ENCODE measurements around the gene FAM98C.
A peak's percentile ranks its signal among the peaks of the same experiment; 100 is the strongest.

Gene FAM98C

GRCh38 chr19:38377052-38377451 is 25.8 kb upstream of the FAM98C start:
- no peak for DNase-seq (ENCODE audit: low read depth in 2 of 2)

- no peak for DNase-seq (ENCODE audit: low read depth in 2 of 2)
Measured at GRCh38 chr19:38378866-38379265, 24.0 kb upstream of the FAM98C start.

- DNase-seq (ENCODE audit: low read depth in 2 of 2): no peak
Measured at GRCh38 chr19:38381138-38381537, 21.8 kb upstream of the FAM98C start.

DNA sequence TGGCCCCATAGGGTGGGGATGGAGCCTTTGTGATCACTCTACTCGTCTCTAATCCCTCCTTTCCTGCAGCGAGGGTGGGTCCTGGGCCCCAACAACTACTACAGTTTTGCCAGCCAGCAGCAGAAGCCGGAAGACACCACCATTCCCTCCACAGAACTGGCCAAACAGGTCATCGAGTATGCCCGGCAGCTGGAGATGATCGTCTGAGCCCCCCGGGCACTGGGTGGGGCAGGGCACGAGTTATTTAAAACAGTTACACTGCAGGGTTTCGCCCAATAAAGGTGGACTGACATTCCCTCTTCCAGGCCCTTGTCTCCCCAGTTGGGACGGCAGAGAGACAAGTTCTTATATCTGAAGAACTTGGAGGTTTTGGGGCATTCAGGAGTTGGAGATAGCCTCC is 19.7 kb upstream of the FAM98C start:
- DNase-seq (ENCODE audit: low read depth in 2 of 2): no peak

DNA sequence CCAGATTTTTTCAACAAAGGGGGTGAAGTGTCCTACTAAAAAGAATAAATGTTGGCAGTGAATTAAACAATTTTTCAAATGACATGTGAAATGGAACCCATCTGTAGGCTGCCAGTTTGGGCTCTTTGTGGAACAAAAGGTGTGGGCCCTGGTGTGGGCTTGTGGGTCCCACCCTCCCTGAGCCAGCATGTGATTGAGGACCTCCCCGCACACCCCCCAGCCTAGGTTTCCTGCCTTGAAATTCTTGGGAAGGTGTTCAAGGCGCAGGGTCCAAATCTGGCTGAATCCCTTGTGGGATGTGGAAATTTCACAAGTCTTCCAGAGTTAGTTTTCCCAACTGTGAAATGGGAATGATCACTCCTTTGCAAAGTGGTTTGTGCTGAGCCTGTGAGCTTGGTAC is 19.1 kb upstream of the FAM98C start:
- no peak for DNase-seq (ENCODE audit: low read depth in 2 of 2)

DNA sequence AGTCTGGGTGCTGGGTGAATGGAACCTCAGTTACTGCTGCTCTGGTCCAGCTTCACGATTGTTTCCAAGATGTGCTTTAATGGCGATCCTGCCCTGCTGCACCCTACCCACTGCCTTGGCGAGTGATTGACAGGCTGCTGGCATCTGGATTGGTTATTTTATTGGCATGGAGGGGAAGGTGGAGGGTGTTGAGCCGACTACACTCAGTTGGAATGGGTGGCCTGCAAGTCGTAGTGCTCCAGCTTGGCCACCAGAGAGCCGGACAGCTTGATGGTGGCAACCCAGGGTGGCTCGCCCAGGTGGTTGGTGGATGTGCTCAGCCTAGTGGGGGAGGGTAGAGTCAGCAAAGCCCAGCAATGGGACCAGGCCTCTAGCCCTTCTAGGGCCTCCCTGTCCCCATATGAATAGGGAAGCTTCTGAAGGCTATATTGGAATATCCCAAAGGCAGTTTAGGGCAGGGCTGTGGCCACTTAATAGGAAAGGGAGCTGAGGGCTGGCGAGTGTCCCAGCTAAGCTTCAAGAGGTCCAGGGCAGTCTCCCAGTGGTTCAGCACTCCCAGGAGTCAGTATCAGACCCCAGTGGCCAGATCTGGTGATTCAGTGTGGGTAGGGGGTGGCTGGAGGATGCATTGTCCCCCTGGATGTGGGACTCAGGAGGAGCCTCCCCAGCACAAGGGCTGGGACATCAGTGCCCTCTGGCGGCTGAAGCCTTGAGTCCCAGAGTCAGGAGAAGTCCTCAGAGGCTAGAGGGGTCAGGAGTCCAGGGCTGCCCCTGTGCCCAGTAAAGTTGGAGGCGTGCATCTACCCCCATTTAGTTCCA is 18.5 kb upstream of the FAM98C start:
- no peak for DNase-seq (ENCODE audit: low read depth in 2 of 2)

DNA sequence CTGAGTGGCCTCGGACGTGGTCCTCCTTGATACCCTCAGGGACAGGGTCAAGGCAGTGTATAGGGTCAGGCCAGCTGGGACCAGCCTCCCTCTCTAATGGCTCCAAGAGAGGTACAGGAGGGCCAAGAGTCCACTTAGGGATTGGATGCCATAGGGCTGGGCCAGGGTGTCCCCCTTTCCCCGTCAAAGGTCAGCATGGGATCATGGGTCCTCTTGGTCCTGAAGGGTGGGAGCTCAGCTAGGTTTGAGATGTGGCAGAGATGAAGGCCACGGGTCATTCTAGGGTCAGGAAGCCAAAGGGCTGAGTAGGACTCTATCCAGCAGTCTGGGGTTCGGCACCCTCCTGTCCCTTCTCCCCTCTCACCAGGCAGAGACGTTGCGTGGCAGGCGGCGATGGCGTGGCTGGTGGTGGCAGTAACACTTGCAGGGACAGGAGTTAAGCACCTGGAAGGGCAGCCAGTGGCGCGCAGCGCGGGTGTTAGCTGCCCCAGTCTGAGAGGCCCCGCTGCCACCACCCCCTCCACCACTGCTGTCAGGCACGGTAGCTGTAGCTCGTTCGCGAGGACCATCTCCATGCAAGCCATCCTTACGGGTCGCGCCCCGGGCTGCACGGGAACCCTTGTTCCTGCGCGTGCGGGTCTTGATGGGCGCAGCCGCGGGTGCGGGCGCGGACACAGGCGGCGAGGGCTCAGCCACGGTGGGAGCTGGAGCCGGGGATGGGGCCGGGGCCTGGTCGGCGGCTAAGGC is 17.7 kb upstream of the FAM98C start:
- DNase-seq (ENCODE audit: low read depth in 2 of 2): no peak

DNA sequence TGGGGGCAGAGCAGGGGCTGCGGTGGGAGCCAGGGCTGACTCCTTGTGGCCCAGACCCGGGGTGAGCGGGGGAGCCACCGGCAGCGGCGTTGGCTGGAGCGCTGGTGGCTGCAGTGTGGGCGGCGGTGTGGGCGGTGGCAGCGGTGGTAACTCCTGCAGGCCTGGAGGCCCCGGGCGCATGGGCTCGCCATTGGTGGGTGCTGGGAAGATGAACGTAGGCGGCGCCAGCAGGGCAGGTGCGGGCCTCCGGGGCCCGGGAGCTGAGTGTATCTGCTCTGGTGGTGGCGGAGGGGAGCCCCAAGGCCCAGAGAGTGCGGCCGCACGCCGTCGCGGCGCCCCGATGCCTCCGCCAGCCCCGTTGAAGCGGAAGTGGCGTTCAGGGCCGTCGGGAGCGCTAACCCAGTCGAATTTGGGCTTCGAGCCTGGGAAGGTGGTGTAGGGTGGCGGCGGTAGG is 17.1 kb upstream of the FAM98C start:
- no peak for DNase-seq (ENCODE audit: low read depth in 2 of 2)

DNA sequence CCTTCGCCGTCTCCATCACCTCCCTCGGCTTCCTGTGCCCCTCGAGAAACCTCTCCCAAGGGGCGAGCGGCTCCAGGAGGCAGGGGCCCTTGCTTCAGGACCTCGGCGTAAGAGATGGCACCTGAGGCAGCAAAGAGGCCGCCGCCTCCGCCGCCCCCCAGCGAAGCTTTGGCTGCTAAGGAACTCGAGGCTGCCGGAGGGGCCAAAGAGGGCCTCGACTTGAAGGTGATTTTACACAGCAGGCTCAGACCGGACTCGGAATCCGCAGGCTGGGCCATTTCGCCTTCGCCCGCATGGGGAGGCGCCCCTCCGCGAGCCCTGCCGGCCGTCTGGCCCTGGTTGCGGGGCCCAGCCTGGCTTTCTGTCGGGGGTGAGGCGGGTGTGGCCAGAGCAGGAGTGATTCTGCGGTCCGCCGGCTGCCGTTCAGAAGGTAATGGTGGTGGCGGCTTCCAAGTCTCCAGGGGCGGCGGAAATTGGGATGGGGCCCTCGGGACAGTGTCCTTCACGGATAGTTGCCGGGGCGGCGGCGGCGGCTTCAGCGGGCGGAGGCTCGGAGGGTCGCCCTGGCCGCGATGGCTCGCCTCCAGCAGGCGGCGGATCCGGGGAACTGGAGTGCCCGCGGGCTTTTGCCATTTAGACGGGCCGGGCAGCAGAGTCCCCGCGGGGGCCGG is 16.5 kb upstream of the FAM98C start:
- DNase-seq (ENCODE audit: low read depth in 2 of 2): no peak

DNA sequence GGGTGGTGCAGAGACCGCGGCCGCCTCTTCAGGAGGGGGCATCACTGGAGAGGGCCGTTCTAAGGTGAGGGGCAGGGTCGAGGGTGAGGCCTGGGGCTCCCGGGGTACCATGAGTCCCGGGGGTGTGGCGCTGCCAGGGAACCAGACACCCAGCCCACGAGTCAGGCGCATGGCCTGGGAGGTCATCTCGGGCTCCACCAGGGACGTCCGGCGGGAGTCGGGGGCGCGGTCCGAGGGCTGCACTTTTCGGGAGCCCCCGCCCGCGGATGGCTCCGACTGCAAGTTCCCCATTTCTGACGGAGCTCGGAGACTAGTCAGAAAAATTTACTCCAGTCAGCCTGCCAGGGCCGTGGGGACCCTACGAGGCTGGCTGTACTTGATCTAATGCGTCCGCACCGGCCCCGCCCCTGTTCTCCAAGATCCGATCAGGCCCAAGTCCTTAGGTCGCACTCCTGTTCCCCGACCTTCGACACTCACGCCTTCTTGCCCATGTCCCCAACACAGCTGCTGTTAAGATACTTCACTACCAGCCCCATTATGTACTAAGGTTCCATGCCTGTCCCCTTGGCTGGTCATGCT is 15.8 kb upstream of the FAM98C start:
- DNase-seq (ENCODE audit: low read depth in 2 of 2): no peak

- peak; percentile 41 to 57 for DNase-seq (ENCODE audit: low read depth in 2 of 2)
Measured at GRCh38 chr19:38387550-38388348, 15.1 kb upstream of the FAM98C start, which contains the start of gene GGN. TSS of gene GGN (minus strand) at chr19:38388034. CDS start at chr19:38387261, 773 bp downstream.

DNA sequence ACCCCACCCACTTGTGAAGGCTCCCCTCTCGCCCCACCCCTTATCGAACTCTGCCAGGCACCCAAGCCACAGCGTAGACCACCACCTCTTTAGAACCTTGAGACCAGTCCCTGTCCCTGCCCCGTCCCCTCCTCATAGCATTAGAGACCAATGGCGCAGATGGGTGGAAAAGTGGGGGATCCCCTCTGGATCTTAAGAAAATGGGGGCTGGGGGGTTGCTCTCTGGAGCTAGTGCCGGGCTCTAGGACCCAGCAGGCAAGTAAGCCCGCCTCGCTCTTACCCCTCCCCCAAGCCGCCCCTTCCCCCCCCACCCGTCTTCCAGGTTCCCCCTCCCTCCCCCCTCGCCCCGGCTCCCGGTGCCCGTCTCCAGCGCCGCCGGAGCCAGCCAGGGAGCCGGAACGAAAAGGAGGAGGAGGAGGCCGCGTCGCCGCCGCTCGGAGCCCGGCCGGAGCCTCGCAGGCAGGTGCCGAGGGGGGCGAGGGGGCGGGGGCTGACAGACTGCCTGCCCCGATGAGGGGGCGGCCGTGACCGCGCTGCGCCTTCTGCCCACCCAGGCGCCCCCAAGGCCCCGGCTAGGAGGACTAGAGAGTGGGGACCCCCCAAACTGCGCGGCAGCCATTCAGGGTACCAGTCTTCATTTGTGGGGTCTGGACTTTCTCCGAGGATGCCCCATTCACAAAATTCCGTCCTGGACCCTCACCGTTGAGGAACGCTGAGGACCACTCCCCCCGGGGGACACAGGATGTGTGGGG is 14.4 kb upstream of the FAM98C start, which contains the start of gene SPRED3:
SPRED3 (plus strand) TSS at position 349 of the 752 bp plus-strand sequence. CDS start 1,606 bp downstream, outside the sequence.
- no peak for DNase-seq (ENCODE audit: low read depth in 2 of 2)

GRCh38 chr19:38389101-38389925 is 13.6 kb upstream of the FAM98C start:
- no peak for DNase-seq (ENCODE audit: low read depth in 2 of 2)

- no peak for DNase-seq (ENCODE audit: low read depth in 2 of 2)
Measured at GRCh38 chr19:38389957-38390924, 12.7 kb upstream of the FAM98C start.

- no peak for DNase-seq (ENCODE audit: low read depth in 2 of 2)
Measured at GRCh38 chr19:38391911-38392464, 10.9 kb upstream of the FAM98C start.

DNA sequence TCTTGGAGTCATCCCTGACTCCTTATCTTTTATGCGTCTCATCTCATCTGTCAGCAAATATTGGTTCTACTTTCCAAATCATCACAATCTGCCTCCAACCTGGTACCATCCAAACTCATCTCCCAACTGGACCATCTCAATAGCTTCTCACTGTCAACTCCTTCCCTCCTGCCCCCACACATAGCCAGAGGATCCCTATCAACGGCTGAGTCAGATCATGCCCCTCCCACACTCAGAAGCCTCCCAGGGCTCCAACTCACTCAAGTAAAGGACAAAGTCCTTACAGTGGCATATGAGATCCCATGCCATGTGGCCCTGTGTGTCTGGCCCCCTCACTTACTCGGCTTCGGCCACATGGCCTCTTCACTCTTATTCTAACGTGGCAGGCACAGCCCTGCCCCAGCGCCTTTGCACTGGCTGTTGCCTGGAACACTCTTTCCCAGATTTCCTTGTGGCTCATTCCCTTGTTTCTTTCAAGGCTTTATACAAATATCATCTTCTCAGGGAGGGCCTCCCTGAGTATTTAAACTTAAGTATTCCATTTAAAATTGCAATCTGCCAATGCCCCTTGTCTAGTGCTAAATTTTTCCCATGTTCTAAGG is 10.1 kb upstream of the FAM98C start:
- DNase-seq (ENCODE audit: low read depth in 2 of 2): no peak

- DNase-seq (ENCODE audit: low read depth in 2 of 2): no peak
Measured at GRCh38 chr19:38394488-38394887, 8.4 kb upstream of the FAM98C start.

Data from stimulated activated CD8-positive, alpha-beta memory T cell treated with anti-CD3 and anti-CD28 coated beads, Interleukin-2, amount 100 ng/mL, for 1 hour (primary cell).